Measurements from ENCODE around the gene MGA. TPM values are rescaled to one million over a fixed set of nuclear protein-coding genes. Genes with fewer than 3 reads are reported as not detected.

Gene MGA
- total and polyA plus RNA-seq, 2 donors (not counting 3 experiments of a cell fraction or from before 2014, with no cell fraction given): 4.1 to 36.5 TPM

DNA sequence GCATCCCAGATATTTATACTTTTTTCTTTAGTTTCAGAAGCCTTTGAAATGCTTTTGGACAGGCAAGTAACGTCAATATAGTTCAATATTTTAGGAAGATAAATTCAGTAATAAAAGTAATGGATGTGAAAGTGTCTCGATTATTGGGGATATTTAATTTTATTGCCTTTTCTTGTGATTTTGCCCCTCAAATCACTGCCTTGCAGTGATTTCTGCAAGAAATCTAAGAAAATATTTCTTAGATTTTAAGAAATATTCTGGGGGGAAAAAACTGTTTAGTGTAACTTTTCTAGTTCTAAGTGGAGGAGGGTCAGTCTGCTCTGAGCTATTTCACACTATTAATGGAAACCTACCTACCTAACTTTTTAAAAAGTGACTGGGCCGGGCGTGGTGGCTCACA, 33.6 kb downstream of the MGA start:
- H3K9ac ChIP-seq (replicated peaks; ENCODE audit: extremely low read depth, insufficient read depth, low read length): no peak overlapping the region
- BruUV-seq (replicated peaks): no TSS peak
- no peaks in the 10 kb centered on the region for H3K36me3 ChIP-seq (ENCODE audit: control insufficient read depth in 2 of 2, extremely low read depth in 1 of 2, insufficient read depth in 2 of 2, low read length in 2 of 2)
- FAIRE-seq (no peak), DNase-seq (ENCODE audit: low read depth, low spot score) (no peak)
- H3K4me1 ChIP-seq (ENCODE audit: control insufficient read depth, extremely low read depth, insufficient read depth, low read length): peaks cover 16% of the 10 kb centered on the region
- H3K4me2 ChIP-seq (ENCODE audit: insufficient read depth, low read length): no peak overlapping the region
- ChIA-PET CTCF (interaction anchor here (1.8 kb wide), 1 partner anchor 90 kb away, joined by 5 read pairs; no protein-coding TSS in a partner anchor), POLR2A (no interaction called here)
- TF ChIP-seq EZH2 (IDR thresholded peaks at IDR 0.05; ENCODE audit: borderline replicate concordance, low read depth, low read length, severe bottlenecking) (no peak), MYC (IDR thresholded peaks at IDR 0.05; ENCODE audit: low read depth, low read length) (no peak), FOS (IDR thresholded peaks at IDR 0.05; ENCODE audit: borderline replicate concordance, insufficient read depth, low read length) (no peak), GATA2 (IDR thresholded peaks at IDR 0.05; ENCODE audit: insufficient read depth, insufficient read length, low read depth, low read length) (no peak), JUN (IDR thresholded peaks at IDR 0.05; ENCODE audit: borderline replicate concordance, insufficient read depth, insufficient read length, low read depth) (no peak), POLR2A (IDR thresholded peaks at IDR 0.05; ENCODE audit: low read depth, low read length) (no peak), POLR2AphosphoS5 (IDR thresholded peaks at IDR 0.05; ENCODE audit: insufficient read depth, low read depth, low read length) (no peak)
- TF ChIP-seq, protein P1, sequence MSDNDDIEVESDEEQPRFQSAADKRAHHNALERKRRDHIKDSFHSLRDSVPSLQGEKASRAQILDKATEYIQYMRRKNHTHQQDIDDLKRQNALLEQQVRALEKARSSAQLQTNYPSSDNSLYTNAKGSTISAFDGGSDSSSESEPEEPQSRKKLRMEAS (IDR thresholded peaks at IDR 0.05; ENCODE audit: insufficient read depth, insufficient read length): no peak
- TF ChIP-seq, protein P2, sequence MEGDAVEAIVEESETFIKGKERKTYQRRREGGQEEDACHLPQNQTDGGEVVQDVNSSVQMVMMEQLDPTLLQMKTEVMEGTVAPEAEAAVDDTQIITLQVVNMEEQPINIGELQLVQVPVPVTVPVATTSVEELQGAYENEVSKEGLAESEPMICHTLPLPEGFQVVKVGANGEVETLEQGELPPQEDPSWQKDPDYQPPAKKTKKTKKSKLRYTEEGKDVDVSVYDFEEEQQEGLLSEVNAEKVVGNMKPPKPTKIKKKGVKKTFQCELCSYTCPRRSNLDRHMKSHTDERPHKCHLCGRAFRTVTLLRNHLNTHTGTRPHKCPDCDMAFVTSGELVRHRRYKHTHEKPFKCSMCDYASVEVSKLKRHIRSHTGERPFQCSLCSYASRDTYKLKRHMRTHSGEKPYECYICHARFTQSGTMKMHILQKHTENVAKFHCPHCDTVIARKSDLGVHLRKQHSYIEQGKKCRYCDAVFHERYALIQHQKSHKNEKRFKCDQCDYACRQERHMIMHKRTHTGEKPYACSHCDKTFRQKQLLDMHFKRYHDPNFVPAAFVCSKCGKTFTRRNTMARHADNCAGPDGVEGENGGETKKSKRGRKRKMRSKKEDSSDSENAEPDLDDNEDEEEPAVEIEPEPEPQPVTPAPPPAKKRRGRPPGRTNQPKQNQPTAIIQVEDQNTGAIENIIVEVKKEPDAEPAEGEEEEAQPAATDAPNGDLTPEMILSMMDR (IDR thresholded peaks at IDR 0.05; ENCODE audit: extremely low read depth in 1 of 2, insufficient read depth in 1 of 2, low read depth in 1 of 2, low read length in 2 of 2): no peak
- H3K9me3 ChIP-seq (replicated peaks; ENCODE audit: control insufficient read depth, insufficient read depth, low read length): no peaks in the 10 kb centered on the region
- dilution Hi-C loops (cut with MboI; ENCODE audit: extremely low pct_ligation_motif_present, low sequenced_read_pairs): no loop called here
- intact Hi-C loops (cut with micrococcal nuclease): loop anchor here (10.0 kb wide), 1 partner anchor 89 kb away; no protein-coding TSS in a partner anchor
- no peak overlapping the region for H2AFZ ChIP-seq (ENCODE audit: low read depth, low read length)
- H3K27me3 ChIP-seq (ENCODE audit: control insufficient read depth in 2 of 2, insufficient read depth in 2 of 2, low read length in 2 of 2): no peaks in the 10 kb centered on the region
- H3K4me3 ChIP-seq (replicated peaks in 1 of 3; ENCODE audit: insufficient read depth in 1 of 3, low read depth in 1 of 3, low read length in 3 of 3): no peak overlapping the region
- no peak overlapping the region for H3K27ac ChIP-seq (ENCODE audit: insufficient read depth, low read depth, low read length)
- peaks cover 4% of the 10 kb centered on the region for H4K20me1 ChIP-seq (replicated peaks; ENCODE audit: control insufficient read depth, extremely low read depth, insufficient read depth, low read length)
- H3K79me2 ChIP-seq (ENCODE audit: control insufficient read depth, insufficient read depth, low read length): peaks cover 65% of the 10 kb centered on the region
- H3K9me1 ChIP-seq (replicated peaks; ENCODE audit: control insufficient read depth, extremely low read depth, insufficient read depth, low read length): no peaks in the 10 kb centered on the region

All from endothelial cell of umbilical vein (primary cell).